ENCODE measurements around the gene PSMD6.

Gene PSMD6

DNA sequence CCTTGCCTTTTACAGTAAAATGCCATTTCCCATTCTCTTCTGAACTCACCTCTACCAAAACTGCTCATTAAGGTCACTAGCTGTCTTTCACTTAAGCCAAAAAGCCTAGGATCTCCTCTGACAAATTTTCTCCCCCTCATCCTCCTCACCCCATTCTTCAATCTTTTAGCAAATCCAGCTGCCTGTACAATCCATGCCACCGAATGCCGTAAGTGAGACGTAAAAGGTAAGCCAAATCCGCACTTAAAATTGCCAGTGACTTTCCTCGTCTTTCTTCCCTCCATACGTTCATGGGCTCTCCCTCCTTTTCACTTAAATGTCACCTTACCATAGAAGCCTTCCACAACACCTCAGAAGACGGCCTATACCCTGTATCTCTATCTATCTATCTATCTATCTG, 13.8 kb downstream of the PSMD6 start:
- WGBS, 2 experiments (ENCODE audit: insufficient coverage in 2 of 2), result 95 to 97% methylated on average over 6 to 7 of the region's 7 CpGs
- H3K36me3 ChIP-seq (ENCODE audit: control insufficient read depth, insufficient read depth, low read length), result peaks cover 96% of the 10 kb centered on the region

DNA sequence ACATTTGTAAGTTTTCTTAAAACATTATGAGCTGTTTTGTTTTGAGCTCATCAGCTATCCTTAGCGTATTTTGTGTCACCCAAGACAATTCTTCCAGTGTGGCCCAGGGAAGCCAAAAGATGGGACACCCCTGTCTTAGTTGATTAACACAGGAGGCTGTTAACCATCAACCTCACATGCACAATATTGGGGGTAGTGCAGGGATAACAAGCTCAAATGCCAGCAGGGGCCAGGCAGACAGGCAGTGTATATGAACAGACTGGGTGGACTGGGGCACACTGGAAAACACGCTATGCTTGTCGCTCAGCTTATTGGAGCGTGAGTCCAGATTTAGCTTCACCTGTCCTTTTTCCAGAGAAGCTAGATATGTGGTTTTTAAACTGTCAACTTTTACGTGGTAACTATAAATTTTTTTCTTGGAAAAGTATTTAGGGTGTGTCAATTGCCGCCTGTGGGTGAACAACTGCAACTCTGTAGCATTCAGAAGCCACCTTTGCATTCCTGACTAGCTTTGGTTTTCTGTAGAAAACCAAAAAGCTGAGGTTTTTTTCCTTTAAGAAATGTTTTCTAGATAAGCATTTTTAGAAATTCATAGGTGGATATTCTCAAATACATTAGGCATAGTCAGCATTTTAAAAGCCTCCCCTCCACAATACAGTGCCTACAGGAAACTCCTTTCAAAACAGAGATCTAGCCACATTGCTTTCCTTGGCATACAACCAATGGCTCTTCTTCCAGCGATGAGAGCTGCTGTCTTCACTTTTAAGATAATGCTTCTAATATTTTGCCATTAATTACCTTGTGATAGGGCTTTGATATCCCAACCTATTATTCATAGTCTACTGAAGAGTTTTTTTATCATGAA, 14.6 kb downstream of the PSMD6 start:
- no peak overlapping the region for H3K4me3 ChIP-seq (ENCODE audit: extremely low read depth, insufficient read depth, low read length, poor library complexity, severe bottlenecking)
- H3K9me3 ChIP-seq (ENCODE audit: control insufficient read depth, low read length), result no peaks in the 10 kb centered on the region
- no peak overlapping the region for H3K27ac ChIP-seq (ENCODE audit: low read depth, low read length, severe bottlenecking)
- no peaks in the 10 kb centered on the region for H3K4me1 ChIP-seq (ENCODE audit: control insufficient read depth, insufficient read depth, low read length, poor library complexity, severe bottlenecking)
- peaks cover 92% of the 10 kb centered on the region for H3K36me3 ChIP-seq (ENCODE audit: control insufficient read depth, insufficient read depth, low read length)
- 89 to 96% methylated on average over 4 of the region's 7 CpGs for WGBS, 2 experiments (ENCODE audit: insufficient coverage in 2 of 2)

More for the DNA sequence above, 13.8 kb downstream of the PSMD6 start:
- Histone ChIP-seq H3K4me3 (ENCODE audit: extremely low read depth, insufficient read depth, low read length, poor library complexity, severe bottlenecking) (no peak overlapping the region), H3K9me3 (ENCODE audit: control insufficient read depth, low read length) (no peaks in the 10 kb centered on the region), H3K4me1 (ENCODE audit: control insufficient read depth, insufficient read depth, low read length, poor library complexity, severe bottlenecking) (no peaks in the 10 kb centered on the region), H3K27ac (ENCODE audit: low read depth, low read length, severe bottlenecking) (no peak overlapping the region)

DNA sequence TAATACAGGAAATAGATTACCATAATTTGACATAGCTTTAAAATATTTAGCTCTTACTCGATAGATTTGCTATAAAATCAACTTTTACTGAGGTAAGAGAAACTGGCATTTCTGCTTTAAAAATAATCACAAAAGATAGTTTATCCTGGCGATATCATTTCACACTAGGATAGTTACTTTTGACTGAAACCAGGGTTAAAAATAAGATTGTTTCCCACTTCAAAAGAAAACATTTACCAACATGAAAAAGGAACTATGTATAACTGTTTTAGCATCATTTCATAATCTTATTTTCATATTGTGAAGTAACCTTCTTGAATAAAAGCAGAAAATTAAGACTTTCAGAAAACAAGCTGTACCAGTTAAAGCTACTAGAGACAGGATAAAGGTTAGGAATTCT, 15.3 kb downstream of the PSMD6 start:
- H3K4me3 ChIP-seq (ENCODE audit: extremely low read depth, insufficient read depth, low read length, poor library complexity, severe bottlenecking), result no peak overlapping the region
- no peaks in the 10 kb centered on the region for H3K9me3 ChIP-seq (ENCODE audit: control insufficient read depth, low read length)
- no peak overlapping the region for H3K27ac ChIP-seq (ENCODE audit: low read depth, low read length, severe bottlenecking)
- WGBS, 2 experiments (ENCODE audit: insufficient coverage in 2 of 2), result no CpG with 5 or more reads among the region's 2 CpGs
- no peaks in the 10 kb centered on the region for H3K4me1 ChIP-seq (ENCODE audit: control insufficient read depth, insufficient read depth, low read length, poor library complexity, severe bottlenecking)
- peaks cover 89% of the 10 kb centered on the region for H3K36me3 ChIP-seq (ENCODE audit: control insufficient read depth, insufficient read depth, low read length)

DNA sequence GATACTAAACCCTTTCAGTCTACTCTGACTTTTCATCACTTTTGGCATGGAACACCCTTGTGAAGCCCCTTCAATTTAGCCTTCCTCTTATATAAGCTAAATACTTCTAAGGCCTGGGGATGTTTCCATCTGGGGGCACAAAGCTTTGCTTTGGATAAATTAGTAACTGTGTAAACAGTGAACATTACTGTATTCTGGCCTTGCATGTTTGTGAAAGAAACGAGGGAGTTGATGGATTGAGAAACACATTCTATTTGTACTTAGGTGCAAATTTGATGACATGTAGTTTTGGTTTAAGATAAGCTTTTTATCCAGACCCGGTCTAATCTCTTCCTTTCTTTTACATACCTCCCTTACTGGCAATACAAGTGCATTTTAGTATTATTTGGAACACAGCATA, 19.7 kb downstream of the PSMD6 start:
- H3K4me3 ChIP-seq (ENCODE audit: extremely low read depth, insufficient read depth, low read length, poor library complexity, severe bottlenecking), result no peak overlapping the region
- H3K4me1 ChIP-seq (ENCODE audit: control insufficient read depth, insufficient read depth, low read length, poor library complexity, severe bottlenecking), result peaks cover 22% of the 10 kb centered on the region
- peaks cover 62% of the 10 kb centered on the region for H3K36me3 ChIP-seq (ENCODE audit: control insufficient read depth, insufficient read depth, low read length)
- H3K9me3 ChIP-seq (ENCODE audit: control insufficient read depth, low read length), result no peaks in the 10 kb centered on the region
- WGBS, 2 experiments (ENCODE audit: insufficient coverage in 2 of 2), result 100% methylated on average over 1 of the region's 2 CpGs; no CpG with 5 or more reads in 1 of the 2 experiments
- no peak overlapping the region for H3K27ac ChIP-seq (ENCODE audit: low read depth, low read length, severe bottlenecking)

DNA sequence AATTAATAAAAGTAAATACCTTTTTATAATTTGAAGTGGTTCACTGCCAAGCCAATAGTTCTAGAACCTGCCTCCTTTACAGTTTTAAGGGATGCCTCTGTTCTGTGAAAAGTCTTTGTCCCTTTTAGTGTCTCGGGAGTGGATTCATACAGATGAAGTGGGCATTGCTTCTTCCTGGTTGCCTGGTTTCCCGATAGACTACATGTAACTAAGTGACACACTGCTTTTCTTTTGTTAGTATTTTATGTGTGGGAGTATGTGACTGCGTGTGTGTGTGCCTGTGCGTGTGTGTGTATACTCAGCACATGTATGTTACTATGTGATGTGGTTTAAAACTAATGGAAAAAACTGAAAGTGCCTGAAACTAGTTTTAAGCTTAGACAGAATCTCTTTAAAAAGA, 21.1 kb downstream of the PSMD6 start:
- WGBS, 2 experiments (ENCODE audit: insufficient coverage in 2 of 2), result 95 to 100% methylated on average over 2 to 3 of the region's 4 CpGs
- no peak overlapping the region for H3K4me3 ChIP-seq (ENCODE audit: extremely low read depth, insufficient read depth, low read length, poor library complexity, severe bottlenecking)
- peaks cover 66% of the 10 kb centered on the region for H3K36me3 ChIP-seq (ENCODE audit: control insufficient read depth, insufficient read depth, low read length)
- H3K4me1 ChIP-seq (ENCODE audit: control insufficient read depth, insufficient read depth, low read length, poor library complexity, severe bottlenecking), result peaks cover 22% of the 10 kb centered on the region
- H3K9me3 ChIP-seq (ENCODE audit: control insufficient read depth, low read length), result no peaks in the 10 kb centered on the region
- H3K27ac ChIP-seq (ENCODE audit: low read depth, low read length, severe bottlenecking), result no peak overlapping the region

DNA sequence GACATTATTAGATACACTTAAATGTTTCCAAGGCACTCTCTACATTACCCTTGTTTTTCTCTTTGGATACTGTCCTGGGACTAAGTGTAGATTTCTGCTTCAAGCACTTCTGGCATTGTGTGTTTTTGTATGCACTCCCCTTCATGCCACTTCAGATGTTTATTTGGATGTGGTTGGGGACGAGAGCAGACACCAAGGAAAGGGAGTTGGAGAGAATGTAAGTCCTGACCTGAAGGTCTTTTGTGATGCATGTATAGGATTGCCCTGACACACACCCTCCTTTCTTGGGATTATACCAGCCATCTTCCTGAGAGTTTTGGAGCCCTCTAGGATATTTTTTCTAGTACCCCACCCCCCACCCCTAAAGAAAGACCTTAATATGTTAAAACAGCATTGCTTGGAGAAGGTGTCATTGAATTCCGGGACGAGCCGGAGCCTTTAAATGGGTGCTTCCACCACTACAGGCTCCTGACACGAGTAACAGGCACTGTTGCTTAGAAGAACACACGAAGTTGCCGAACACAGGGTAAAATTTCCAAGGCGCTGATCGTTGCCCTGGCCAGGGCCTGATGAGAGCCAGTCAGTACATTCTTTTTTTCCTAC, 22.7 kb downstream of the PSMD6 start:
- Histone ChIP-seq H3K9me3 (ENCODE audit: control insufficient read depth, low read length) (no peaks in the 10 kb centered on the region), H3K4me3 (ENCODE audit: extremely low read depth, insufficient read depth, low read length, poor library complexity, severe bottlenecking) (no peak overlapping the region), H3K36me3 (ENCODE audit: control insufficient read depth, insufficient read depth, low read length) (peaks cover 66% of the 10 kb centered on the region), H3K27ac (ENCODE audit: low read depth, low read length, severe bottlenecking) (no peak overlapping the region), H3K4me1 (ENCODE audit: control insufficient read depth, insufficient read depth, low read length, poor library complexity, severe bottlenecking) (peaks cover 22% of the 10 kb centered on the region)
- WGBS, 2 experiments (ENCODE audit: insufficient coverage in 2 of 2), result 70 to 73% methylated on average over 8 to 9 of the region's 9 CpGs

DNA sequence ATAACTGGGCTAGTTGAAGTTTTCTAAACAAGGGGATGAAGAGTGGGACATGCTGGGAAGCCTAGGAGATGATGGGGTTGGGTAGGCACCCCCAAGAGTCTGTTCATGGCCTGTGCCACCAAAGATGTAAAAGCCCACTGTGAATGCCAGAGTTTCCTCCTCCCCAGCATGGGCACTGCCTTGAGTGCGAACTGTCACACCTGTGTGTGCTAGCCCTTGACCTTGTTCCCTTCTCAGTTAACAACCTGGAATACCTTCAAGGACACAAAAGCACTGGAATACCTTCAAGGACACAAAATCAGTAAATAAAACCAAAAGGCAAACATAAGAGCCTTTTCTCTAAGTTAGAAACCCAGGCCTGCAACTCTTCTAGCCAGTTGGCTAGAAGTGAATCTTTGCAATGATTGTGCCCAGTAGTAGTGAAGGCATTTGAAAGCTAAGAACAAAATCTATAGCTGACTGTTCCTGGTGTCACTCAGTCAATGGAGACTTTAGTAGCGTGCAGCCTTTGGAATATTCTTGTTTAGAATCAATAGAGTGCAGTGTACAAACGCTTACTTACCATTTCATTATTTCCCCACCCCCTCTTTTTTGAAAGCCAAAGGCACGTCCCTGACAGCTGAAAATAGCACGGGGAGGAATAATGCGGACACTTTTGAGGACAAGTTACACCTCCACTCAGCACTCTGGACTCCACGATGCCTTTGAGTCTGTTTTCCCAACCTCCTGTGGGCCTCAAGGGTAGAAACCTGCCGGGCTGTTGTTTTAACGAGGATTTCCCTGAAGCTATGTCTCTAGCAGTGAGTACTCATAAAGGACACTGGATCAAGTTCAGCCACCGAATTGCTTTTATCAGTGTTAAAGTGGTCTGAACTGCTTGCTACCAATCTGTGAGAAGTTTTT, 24.2 kb downstream of the PSMD6 start:
- no peaks in the 10 kb centered on the region for H3K9me3 ChIP-seq (ENCODE audit: control insufficient read depth, low read length)
- no peak overlapping the region for H3K27ac ChIP-seq (ENCODE audit: low read depth, low read length, severe bottlenecking)
- H3K4me3 ChIP-seq (ENCODE audit: extremely low read depth, insufficient read depth, low read length, poor library complexity, severe bottlenecking), result no peak overlapping the region
- 72 to 80% methylated on average over 5 to 8 of the region's 10 CpGs for WGBS, 2 experiments (ENCODE audit: insufficient coverage in 2 of 2)
- peaks cover 22% of the 10 kb centered on the region for H3K4me1 ChIP-seq (ENCODE audit: control insufficient read depth, insufficient read depth, low read length, poor library complexity, severe bottlenecking)
- peaks cover 66% of the 10 kb centered on the region for H3K36me3 ChIP-seq (ENCODE audit: control insufficient read depth, insufficient read depth, low read length)

DNA sequence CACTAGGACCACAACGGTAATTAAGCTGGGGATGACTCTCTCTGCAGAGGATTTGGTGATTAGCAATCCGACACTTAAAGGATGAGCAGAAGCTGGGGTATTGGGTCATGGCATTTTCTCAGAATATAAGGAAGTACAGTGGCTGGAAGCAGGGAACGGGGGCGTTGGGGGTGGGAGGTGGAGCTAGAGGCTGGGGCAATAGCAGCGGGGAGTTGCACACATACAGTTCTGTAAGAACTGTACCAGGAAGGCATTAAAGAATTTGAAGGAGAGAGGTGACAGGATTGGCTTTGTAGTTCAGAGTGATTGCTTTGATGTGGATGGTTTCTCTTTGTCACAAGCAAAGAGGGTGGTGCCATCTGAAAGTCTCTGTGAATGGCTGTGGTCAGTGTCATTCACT, 28.2 kb downstream of the PSMD6 start:
- Histone ChIP-seq H3K27ac (ENCODE audit: low read depth, low read length, severe bottlenecking) (no peak overlapping the region), H3K4me1 (ENCODE audit: control insufficient read depth, insufficient read depth, low read length, poor library complexity, severe bottlenecking) (peaks cover 13% of the 10 kb centered on the region), H3K36me3 (ENCODE audit: control insufficient read depth, insufficient read depth, low read length) (peaks cover 79% of the 10 kb centered on the region), H3K9me3 (ENCODE audit: control insufficient read depth, low read length) (no peaks in the 10 kb centered on the region), H3K4me3 (ENCODE audit: extremely low read depth, insufficient read depth, low read length, poor library complexity, severe bottlenecking) (no peak overlapping the region)
- 98 to 100% methylated on average over 5 of the region's 5 CpGs for WGBS, 2 experiments (ENCODE audit: insufficient coverage in 2 of 2)

DNA sequence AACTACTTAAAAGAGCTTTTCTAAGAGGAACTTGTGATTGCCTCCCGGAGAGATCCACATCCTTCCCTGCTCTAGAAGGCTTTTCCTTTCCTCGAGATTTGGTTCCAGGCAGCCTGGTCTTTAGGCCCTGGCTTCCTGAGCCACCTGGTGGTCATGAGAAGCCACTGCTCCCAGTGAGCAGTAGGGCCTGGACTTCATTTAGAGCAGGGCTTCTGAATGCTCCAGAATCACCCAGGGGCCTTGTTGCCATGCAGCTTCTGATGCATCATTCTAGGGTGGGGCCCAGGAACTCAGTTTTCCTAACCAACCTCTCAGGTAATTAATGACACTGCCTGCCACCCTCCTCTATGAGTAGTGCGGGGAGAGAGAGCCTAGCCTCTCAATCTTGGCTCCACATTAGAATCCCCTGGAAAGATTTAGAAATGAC, 29.6 kb downstream of the PSMD6 start:
- Histone ChIP-seq H3K9me3 (ENCODE audit: control insufficient read depth, low read length) (no peaks in the 10 kb centered on the region), H3K36me3 (ENCODE audit: control insufficient read depth, insufficient read depth, low read length) (peaks cover 86% of the 10 kb centered on the region), H3K4me1 (ENCODE audit: control insufficient read depth, insufficient read depth, low read length, poor library complexity, severe bottlenecking) (no peaks in the 10 kb centered on the region), H3K27ac (ENCODE audit: low read depth, low read length, severe bottlenecking) (no peak overlapping the region), H3K4me3 (ENCODE audit: extremely low read depth, insufficient read depth, low read length, poor library complexity, severe bottlenecking) (no peak overlapping the region)
- WGBS, 2 experiments (ENCODE audit: insufficient coverage in 2 of 2), result 40 to 48% methylated on average over 3 of the region's 3 CpGs

DNA sequence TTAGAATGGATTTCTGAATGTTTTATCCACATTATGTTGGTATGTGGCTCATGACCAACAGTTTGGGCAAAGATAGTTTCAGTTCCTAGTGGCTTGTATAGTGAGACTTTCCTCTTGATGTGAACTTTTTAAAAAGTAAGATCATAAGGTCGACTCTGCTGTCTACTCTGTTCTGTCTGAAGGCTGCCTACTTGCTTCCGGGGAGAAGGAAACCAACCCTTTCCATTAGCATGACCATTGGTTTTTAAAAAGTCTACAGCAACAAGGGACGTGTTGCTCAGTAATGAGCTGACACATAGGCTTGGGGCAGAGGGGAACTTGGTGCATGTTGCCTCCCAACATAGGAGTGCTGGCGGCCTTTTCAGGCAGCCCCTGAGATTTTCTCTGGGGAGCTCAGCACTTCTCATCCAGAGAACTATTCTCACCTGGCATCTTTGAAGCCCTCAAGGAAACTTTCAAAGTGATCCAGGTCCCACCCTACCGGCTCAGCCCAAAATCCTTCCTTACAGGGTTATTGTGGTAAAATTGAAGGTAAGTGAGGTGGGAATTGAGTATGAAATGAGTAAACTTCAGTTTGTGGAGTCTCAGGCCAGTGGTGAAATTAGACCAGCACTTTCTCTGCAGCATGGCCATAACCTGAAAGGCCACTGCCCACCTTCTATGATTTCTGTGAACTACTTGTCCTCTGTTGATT, 30.6 kb downstream of the PSMD6 start:
- Histone ChIP-seq H3K4me1 (ENCODE audit: control insufficient read depth, insufficient read depth, low read length, poor library complexity, severe bottlenecking) (no peaks in the 10 kb centered on the region), H3K27ac (ENCODE audit: low read depth, low read length, severe bottlenecking) (no peak overlapping the region), H3K4me3 (ENCODE audit: extremely low read depth, insufficient read depth, low read length, poor library complexity, severe bottlenecking) (no peak overlapping the region), H3K9me3 (ENCODE audit: control insufficient read depth, low read length) (no peaks in the 10 kb centered on the region), H3K36me3 (ENCODE audit: control insufficient read depth, insufficient read depth, low read length) (peaks cover 86% of the 10 kb centered on the region)
- WGBS, 2 experiments (ENCODE audit: insufficient coverage in 2 of 2), result 89 to 96% methylated on average over 3 to 4 of the region's 5 CpGs
